HG03521 (cell line): Measurements from ENCODE around the gene CDK5.
"Not testable (repeated sequence)": the region's sequence is repeated elsewhere in the genome, so short reads cannot be mapped to it uniquely, and the experiment has no call there.

Experiments used
- ATAC-seq: cut with Tn5 transposase; IDR thresholded peaks from one replicate; pipeline ENCODE4 v1.9.1; 2021; ENCODE audit warnings: mild to moderate bottlenecking, moderate library complexity; ENCODE audit not compliant: unreplicated experiment

CDK5 gene

DNA sequence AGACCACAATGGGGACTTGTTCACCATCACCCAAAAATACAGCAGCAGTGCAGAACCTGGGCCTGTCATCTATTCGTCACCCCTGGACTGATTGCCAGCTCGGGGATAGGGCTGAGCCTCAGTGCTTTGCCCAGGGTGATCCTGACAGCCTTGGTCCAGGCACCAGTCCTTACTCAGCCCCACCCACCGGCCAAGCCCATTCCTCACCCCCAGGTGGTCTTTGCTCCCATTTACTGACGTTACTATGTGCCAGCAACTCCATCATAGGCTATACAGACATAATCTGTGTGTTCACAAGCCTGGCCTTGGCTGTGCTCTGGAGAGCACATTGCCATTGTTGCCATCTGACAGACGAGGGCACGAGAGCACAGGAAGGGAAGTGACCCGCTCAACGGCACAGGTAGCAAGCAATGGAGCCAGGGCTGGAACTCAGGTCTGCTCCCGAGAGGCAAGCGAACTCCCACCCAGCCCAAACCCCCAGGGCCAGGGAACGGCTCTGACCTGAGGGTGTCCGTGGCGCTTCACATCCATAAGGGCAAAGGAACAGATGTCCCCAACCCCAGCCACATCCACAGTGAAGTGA, 40.2 kb downstream of the CDK5 start:
- ATAC-seq = no peak

GRCh38 chr7:151016942-151017341, 40.8 kb downstream of the CDK5 start:
- ATAC-seq = no peak

DNA sequence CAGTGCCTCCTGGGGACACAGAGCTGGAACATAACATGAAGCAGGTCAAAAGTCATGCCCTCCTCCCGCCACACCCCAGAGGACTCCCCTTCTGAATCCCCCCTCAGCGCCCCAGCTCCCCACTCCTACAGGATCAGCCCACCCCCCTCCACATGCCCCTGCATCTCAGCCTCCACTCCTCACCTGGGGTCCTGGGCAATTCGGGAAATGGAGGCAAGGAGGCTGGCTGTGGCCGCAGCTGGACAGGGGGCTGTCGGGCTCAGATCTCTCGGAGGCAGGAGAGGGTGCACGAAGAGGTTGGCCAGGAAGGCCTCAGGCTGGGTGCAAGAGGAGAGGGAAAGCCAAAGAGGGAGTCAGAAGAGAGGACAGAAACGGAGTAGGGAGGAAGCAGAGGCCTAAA, 41.2 kb downstream of the CDK5 start:
- no peak for ATAC-seq

DNA sequence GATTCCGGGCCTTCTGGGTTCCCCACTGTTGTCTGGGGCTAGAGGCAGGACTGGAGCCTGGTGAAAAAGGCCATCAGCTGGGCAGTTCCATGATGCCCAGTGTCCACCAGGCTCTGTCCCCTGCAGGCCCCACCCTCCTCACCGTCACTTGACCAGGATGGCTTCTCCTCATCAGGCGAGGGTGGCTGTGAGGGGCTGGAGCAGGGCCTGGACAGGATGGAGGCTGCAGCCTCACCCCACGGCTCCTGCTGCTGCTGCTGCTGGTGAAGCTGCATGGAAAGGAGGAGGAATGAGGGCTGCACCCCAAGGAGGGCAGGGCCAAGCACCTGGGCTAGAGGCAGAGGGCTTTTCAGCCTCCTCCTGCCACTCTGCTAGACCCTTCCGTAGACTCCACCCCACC, 41.7 kb downstream of the CDK5 start:
- ATAC-seq = no peak

DNA sequence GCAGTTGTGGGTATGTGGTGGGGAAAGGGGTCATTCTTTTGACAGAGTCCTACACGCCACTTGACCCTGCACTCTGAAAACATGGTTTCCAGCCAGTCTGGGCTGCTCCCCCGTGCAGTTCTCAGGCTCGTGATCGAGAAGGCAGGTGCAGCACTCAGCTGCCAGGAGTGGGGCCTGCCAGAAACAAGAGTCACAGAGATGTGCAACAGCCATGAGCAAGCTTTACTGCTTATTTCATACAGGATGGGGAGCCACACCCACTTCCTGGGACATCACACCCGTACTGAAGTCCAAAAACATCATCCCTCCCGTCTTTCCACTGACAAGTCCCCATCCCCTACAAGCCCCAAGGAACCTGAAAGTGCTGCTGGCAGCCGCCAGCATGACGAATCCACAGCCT, 42.7 kb downstream of the CDK5 start:
- no peak for ATAC-seq

DNA sequence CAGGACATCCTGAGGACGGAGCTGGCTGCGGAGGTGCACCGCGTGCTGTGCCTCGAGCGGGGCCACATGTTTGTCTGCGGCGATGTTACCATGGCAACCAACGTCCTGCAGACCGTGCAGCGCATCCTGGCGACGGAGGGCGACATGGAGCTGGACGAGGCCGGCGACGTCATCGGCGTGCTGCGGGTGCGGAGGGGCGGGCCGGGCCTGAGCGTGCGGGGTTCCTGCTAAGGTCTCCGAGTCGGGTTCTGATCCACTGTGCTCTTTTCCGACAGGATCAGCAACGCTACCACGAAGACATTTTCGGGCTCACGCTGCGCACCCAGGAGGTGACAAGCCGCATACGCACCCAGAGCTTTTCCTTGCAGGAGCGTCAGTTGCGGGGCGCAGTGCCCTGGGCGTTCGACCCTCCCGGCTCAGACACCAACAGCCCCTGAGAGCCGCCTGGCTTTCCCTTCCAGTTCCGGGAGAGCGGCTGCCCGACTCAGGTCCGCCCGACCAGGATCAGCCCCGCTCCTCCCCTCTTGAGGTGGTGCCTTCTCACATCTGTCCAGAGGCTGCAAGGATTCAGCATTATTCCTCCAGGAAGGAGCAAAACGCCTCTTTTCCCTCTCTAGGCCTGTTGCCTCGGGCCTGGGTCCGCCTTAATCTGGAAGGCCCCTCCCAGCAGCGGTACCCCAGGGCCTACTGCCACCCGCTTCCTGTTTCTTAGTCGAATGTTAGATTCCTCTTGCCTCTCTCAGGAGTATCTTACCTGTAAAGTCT, 43.8 kb downstream of the CDK5 start:
- ATAC-seq = no peak

GRCh38 chr7:151013356-151013732, 44.4 kb downstream of the CDK5 start:
- no peak for ATAC-seq

- ATAC-seq = no peak
These were observed 44.8 kb downstream of the CDK5 start for GRCh38 chr7:151012911-151013347.

DNA sequence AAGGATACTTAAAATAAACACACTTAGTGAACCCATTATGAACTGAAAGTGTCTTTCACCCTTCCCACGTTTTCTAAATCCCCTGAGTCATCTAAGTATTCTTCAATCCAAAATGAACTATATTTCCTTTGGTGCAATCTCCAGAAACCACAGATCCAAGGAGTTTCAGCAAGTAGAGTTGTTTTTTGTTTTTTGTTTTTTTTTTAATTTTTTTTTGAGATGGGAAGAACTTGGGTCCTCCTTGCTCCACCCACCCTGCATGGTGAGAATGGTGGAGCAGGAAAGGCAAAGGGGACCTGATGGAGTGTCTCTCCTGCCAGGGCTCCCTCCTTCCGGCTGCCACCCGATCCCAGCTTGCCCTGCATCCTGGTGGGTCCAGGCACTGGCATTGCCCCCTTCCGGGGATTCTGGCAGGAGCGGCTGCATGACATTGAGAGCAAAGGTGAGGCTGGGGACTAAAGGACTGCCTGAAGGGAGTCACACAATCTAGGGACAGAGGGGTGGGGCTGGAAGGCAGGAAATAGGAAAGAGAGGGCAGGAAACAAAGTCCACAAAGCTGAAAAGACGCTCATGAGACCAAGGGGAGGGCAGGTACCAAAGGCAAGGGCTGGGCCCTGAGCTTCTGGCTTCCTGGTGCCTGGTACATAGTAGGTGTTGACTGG, 45.5 kb downstream of the CDK5 start:
- ATAC-seq = no peak

GRCh38 chr7:151011616-151012015, 46.1 kb downstream of the CDK5 start:
- ATAC-seq = not testable (repeated sequence)

- no peak for ATAC-seq
These were observed 46.6 kb downstream of the CDK5 start for GRCh38 chr7:151011097-151011409.

DNA sequence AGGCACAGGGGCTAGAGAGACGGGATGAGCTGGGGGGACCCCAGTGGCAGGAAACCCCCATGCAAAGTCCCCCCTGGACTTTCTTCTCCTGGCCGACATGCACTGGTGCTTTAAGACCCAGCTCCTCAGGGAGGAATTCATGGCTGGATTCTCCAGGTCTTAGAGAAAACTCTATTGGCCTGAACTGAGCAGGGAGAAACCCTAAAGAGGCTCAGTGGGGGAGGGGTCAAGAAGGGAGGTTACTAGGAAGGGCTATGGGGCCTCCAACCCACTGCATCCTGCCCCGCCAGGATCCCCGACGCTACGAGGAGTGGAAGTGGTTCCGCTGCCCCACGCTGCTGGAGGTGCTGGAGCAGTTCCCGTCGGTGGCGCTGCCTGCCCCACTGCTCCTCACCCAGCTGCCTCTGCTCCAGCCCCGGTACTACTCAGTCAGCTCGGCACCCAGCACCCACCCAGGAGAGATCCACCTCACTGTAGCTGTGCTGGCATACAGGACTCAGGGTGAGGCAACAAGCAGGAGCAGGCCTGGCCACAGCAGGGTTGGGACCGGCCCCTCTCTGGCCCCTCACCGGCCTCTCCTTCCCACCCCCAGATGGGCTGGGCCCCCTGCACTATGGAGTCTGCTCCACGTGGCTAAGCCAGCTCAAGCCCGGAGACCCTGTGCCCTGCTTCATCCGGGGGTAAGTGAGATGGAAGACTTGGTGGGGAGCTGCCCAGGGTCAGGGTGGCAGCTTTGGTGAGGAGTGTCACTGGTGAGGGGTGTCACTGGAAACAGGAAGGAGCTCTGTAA, 47.2 kb downstream of the CDK5 start:
- ATAC-seq = no peak

- no peak for ATAC-seq
These were observed 47.7 kb downstream of the CDK5 start for GRCh38 chr7:151010037-151010306.

DNA sequence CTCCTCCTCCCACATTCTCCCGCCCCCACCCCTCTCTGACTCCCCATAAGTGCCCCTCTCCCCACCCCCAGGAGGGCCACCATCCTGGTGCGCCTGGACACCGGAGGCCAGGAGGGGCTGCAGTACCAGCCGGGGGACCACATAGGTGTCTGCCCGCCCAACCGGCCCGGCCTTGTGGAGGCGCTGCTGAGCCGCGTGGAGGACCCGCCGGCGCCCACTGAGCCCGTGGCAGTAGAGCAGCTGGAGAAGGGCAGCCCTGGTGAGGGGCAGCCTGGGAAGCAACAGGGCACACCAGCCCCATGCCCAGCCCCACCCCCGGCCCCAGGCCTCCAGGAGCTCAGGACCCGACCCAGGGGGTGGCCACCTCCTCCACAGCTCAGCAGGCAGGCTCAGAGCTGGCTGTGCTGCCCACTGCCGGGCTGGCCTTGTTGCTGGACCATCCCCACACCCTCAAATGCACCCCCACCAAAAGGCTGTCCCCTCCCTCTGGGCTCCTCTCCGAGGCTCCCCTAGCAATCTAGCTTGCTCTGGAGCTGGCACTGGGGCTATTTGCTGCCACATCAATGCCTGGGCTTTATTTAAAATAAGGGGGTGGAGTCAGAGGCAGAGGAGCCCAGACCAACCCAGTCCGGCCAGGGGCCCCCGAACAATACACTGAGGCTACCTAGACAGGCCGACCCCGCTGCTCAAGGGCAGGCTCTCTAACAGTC, 48.2 kb downstream of the CDK5 start:
- no peak for ATAC-seq

- ATAC-seq = peak; percentile 89
These were observed 49.0 kb downstream of the CDK5 start for GRCh38 chr7:151008511-151009323.

- ATAC-seq = no peak
These were observed 49.6 kb downstream of the CDK5 start for GRCh38 chr7:151008143-151008510.

- no peak for ATAC-seq
These were observed 50.2 kb downstream of the CDK5 start for GRCh38 chr7:151007469-151007898.

DNA sequence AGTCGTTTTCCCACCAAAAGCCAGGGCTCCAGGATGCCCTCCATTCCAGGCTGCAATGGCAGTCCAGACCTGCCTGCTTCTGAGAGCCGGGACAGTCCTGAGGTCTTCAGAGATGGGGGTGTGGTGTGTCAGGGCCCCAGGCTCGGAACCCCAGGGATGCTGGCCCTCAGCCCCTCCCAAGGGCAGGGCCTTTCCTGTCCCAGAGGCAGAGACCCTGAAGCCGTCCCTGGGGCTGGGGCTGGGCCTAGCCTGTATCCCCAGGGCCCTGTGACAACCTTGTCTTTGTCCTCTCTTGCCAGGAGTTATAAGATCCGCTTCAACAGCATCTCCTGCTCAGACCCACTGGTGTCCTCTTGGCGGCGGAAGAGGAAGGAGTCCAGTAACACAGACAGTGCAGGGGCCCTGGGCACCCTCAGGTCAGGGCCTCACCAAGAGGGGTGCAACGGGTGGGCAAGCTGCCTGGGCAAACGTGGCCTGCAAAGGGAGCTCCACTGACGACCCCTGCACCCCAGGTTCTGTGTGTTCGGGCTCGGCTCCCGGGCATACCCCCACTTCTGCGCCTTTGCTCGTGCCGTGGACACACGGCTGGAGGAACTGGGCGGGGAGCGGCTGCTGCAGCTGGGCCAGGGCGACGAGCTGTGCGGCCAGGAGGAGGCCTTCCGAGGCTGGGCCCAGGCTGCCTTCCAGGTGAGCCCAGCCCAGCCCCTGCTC, 51.0 kb downstream of the CDK5 start:
- ATAC-seq = no peak

- no peak for ATAC-seq
These were observed 52.1 kb downstream of the CDK5 start for GRCh38 chr7:151005566-151005965.
